ENCODE results near the gene ZBTB46.

ZBTB46 gene

DNA sequence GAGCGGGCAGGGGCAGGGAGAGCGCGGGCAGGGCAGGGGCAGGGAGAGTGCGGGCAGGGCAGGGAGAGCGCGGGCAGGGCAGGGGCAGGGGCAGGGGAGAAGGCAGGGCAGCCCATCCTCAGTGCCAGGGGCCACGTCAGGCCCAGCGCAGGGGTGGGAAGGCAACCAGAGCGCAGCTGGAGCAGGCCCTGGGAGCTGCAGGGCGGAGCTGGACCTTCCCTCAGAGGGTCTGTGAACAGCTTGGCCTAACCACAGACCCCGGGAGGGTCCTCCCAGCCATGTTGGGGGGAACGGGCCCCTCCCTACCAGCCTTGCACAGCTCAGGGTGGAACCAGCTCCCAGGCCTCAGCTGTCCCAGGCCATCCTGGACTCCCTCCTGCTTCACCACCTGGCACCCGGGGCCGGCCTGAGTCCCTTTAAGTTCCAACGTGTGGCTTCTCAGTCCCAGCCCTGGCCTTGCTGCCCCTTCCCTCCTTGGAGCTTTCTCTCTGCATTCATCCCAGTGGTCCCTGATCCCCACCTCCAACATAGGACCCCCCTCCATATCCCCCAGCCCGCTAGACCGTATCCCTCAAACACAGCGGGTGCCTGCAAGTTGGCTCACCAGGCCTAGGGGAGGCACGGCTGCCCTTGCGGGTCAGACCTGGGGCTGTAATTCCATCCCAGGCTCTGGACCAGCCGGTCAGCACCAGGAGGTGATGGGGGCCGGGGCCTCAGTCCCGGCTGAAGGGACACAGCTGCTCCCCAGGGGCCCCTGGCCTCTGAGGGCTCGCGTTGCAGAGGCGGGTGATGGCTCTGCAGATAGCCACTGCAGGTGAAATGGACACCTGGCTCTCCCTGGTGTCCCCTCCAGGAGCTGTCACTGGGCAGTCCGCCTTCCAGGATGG is 5.6 kb upstream of the ZBTB46 start:
- no peak for DNase-seq

DNA sequence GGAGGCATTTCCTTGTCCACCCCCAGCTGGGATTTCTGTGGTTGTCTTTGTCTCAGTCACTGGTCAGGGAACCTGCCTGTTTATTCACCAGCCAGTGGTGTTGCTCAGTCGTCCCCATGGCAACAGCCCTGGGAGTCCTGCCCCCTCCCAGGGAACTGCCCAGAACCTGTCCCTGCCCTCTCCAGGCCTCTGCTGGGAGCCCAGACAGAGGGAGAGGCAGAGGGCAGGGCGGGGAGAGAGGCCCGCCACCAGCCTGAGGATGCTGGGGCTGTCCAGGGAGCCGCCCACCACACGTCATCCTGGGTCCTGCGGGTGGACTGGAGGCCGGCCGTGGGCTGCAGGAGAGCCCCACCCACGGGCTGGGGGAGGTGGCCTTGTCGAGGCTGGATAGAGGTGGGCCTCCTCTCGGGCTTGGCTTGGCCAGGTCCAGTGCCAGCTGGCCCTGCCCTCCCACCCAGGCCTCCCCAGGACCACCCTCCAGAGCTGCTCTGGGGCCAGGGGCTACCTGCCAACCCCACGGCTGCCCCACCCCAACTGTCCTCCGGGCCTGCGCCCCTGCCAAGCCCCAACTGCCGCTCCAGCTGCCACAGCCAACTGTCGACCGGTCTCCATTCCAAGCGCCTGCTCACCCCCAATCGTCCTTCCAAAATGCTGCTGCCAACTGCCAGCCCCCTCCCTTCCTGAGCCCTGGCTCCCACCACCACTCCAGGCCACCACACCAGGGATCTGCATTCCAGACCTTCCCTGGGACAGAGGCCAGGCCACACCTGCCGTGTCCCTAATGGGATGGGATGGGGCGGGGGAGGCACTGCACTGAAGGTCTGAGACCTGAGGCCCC is 4.2 kb upstream of the ZBTB46 start:
- DNase-seq = peak; percentile 92

DNA sequence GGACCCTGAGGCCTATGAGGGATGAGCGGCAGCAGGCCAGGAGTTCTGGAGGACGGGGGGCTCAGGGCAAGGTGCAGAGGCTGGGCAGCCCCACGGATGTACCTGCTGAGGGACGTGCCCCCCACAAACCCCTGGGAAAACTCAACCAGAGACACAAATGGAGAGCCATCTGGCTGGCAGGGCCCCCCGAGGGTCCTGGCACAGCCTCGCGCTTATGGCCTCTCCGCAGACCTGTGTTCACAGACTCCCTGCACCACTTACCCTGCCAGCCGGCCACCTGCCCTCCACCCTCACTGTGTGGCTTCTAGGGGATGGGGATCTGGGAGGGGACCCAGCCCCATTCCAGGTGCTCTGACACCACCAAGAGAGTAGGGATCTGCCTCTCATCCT is 3.4 kb upstream of the ZBTB46 start:
- DNase-seq = no peak

DNA sequence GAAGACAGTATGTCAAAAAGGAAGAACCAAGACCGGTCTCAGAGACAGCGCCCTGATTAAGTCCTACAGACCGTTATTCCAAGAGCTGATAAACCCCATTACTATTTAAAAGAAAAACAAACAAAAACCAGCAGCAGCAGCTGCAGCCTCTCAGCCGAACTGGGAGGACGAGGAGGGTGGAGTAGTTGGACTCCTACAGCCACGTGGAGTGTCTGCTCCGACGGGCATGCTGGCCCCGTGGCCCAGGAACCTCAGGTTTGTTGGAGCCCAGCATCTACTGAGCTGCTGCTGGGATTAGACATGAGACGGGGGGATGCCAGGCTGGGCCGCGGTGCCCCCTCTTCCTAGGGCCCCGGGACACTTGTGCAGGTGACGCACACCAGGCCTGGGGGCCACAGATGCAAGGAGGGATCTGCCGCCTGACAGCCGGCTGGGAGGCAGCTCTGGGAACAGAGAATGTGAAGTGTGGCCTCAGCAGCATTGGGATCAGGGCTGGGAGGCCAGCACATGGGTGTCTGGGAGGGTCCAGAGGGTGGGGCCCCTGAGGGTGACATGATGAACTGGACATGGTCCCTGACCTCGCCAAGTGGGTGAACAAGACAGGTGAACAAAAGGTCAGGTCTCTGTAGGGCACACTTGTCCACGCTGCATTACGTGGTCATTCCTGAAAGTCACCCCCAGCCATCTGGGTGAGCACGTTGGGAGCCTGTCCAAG is 2.9 kb upstream of the ZBTB46 start:
- DNase-seq = no peak

DNA sequence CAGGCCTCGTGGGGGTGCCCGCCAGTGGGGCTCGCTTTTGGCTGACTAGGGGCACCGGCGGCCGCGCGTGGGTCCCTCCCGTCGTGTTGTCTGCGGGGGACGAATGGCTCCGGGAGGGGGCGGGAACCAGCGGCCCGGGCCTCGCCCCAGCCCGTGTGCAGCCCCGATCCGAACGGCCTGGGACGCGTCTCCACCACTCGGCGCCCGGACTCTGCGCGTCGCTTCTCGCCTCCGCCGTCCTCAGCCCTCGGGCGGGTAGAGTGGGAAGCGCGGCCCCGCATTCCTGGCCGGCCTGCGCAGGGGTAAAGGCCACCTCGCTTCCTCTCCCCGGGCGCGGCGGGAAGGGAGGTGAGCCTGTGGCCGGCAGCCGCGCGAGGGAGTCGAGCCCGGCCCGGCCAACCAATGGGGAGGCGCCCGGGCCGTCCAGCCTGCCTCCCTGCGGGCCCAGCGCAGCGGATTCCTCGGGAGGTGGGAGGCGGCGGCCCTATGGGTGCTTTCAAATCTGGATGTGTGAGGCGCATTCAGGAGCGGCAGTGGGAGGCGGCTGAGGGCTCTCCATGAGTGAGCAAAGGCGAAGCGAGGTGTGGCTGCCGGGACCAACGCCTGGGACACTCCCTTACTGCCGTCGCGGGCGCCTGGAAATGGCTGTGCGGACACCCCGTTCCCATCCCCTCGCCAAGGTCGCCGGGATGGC is 1.1 kb upstream of the ZBTB46 start:
- DNase-seq = no peak

DNA sequence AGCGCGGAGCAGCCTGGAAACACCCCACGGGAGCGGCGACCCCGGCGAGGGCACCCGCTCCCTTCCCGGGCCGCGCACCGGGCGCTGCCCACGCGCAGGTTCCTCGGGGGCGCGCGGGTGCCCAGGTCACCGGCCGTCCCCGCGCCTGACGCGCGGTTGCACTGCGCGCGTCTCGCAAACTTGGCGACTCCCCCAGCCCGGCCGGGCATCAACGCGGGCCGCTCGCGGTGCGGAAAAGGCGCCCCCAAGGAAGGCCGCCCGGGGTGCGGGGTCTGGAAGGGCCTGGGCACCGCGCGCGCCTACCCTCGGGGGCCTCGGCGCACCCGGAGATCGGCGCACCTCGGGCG is 555 bp upstream of the ZBTB46 start:
- no peak for DNase-seq

DNA sequence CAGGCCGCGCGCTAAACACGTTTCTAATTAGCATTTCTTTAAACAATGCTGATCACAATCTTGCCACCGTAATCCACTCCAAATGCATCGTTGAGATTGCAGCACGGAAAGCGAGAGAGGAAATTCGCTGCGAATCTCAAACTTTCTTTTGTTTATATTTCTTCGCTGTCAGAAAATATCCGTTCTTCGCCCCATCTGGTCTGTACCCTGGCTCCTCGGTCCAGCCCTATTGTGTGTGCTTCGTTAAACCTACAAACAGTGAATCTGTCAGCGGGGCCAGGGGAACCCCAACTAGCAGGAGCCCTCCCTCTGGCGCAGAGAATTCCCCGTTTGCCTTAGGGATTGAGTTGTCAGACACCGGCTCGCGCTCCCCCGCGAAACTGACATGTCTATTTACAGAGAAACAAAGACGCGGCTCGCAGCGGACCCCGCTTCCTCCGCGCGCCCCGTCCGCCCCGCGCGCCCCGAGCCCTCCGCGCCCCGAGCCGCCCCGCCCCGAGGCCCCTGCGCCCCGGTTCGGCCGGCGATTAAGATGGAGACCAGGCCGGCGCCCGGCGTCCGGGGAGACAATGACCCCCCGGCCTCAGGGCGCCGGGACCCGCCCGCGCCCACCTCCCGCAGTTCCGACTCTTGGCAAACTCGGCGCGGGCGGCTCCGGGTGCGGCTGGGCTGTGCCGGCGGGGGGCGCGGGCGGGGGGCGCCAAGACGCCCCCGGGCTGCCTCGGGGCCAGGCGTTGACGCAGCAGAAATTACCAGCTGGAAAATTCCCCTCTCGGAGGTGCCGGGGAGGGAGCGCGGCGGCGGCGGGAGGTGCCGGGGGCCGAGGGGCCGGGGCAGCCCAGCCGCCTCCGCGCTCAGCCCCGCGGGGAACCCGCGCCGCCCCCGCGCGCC is 874 bp downstream of the ZBTB46 start:
- DNase-seq = no peak

DNA sequence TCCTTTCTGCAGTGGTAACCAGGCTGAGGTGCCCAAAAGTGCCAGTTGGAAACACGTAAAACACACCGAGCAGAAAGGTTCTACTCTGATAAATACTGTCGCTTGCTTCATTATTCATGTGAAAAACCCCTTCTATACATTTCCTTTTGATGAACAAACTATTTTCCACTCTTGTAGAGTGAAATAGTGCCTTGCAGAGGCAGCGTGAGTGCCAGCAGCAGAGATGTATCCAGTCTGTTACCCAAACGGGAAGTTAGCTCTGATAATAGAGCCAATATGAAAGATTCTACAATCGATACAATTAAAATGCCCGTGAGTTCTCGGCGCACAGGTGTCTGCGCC is 1.5 kb downstream of the ZBTB46 start:
- DNase-seq = no peak

DNA sequence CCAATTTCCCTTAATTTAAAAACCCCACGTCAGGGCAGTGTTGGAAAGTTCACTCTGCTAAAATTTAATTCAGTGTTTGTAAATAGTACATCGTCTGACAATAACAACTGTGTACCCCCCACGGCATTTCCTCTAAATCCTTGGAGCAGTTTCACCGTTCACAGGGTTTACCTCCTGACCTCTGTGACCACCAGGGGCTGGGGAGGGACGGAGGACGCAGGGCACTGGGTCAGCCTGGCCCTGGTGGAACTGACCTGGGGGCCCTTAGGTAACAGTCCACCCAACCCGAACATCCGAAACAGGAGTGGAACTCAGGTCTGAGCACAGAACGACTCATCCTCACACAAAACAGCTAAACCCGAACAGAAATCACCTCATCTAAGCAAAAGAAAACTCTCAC is 2.1 kb downstream of the ZBTB46 start:
- no peak for DNase-seq

DNA sequence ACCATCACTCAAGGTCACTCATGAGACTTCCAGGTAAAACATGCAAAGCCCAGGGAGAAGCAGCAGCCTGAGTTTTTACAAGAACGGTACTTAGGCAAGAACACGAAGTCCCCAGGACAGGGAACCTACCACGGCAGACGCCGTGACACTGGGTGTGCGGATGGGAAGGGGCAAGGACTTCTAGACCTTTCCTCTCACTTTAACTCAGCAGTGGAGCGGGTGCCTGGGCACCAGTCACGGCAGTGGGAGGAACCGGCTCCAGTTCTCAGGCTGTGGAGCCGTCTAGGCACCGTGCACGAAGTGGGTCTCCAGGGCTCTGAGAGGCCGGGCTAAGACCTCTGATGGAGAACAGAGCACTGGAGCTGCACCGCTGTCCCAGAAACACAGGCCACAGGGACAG is 2.5 kb downstream of the ZBTB46 start:
- no peak for DNase-seq

DNA sequence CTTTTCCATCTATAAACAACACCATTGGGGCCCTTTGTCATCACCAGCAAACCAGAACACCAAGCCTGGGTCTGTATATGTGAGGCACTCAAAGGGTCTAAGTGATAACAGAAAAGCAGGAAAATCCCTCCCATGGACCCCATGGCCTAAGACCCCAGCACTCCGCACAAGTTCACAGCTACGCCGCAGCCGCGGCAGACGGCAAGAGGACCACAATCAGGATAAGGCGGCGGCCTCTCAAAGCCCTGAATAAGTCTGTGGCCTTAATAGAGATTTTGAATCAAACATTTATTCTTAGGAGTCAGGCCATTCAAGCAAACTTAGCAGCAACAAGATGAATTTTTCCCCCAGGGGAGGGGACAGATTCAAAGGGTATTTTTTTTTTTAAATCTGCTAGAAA is 2.9 kb downstream of the ZBTB46 start:
- DNase-seq = no peak

DNA sequence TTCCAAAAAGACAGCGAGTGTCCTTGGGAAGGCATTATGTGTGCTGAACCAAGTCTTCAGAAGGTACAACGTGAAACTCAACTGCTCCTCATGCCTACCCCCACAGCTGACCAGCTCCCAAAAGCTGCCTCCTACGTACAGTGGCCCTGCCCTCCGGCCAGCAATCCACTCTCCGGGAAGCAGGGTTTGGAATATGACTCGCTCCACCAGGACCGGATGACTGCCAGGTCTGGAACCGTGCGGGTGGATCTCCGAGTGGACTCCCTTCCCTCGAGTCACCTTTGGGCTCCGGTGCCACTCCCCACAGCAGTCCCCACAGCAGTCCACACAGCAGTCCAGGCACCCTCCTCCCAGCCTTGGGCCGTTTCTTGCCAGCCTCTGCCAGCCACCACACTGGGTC is 4.3 kb downstream of the ZBTB46 start:
- no peak for DNase-seq

DNA sequence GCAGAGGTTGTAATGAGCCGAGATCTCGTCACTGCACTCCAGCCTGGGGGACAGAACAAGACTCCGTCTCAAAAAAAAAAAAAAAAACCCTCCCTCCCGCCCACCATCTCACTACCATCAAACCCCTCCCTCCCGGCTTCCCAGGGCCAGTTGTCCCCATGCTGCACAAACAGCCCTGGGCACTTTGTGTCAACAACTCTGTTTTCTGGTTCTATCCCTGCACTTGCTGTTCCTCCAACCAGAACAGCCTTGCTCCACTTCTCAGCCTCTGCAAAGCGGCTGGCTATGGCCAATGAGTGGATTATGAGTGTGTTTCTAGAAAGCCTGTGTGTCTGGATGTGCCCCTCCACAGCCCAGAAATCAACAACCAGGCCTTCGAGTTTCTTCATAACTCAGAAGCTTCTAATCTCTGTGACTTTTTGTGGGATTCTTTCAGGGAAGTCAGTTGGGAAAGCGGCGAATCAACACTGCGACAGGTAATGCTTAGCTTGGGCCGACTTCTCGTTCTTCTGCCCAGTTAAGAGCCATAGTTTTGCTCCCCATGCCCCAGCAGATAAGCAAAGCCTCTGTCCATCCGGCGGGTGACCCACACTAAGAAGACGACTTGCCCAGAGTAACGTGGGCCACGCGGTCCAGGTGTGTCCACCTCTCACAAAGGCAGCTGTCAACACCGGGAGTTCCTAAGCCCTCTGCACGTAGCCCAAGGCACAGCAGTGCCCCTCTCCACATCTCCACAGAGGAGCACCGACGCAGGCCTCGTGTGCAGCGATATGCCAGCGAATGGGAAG is 5.5 kb downstream of the ZBTB46 start:
- DNase-seq = no peak

DNA sequence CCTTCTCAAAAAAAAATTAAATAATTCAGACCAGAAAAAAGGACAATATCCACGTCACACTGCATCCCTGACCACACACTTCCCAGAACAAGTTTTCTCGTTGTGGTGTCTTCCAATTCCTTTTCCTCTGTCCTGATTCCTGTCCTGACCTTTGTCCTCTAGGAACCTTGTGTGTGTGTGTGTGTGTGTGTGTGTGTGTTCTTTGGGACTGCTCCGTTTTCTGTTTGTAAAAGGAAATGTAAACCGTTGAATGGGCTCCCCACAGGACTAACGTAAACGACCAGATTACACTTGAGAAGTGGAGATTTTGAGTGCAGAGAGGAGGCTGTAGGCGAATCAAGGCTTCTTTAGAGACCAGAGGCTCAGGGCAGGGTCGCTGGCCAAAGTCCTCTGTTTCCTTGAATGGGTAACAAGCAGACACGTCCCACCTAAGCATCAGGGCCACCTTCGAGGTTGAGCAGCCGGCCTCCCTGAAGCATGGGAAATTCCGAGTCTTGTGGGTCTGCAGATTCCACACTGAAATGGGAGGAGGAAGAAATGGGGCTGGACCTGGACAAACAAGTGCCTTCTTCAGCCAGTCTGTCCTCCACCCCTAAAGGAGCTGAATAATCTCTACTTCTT is 7.3 kb downstream of the ZBTB46 start:
- no peak for DNase-seq

DNA sequence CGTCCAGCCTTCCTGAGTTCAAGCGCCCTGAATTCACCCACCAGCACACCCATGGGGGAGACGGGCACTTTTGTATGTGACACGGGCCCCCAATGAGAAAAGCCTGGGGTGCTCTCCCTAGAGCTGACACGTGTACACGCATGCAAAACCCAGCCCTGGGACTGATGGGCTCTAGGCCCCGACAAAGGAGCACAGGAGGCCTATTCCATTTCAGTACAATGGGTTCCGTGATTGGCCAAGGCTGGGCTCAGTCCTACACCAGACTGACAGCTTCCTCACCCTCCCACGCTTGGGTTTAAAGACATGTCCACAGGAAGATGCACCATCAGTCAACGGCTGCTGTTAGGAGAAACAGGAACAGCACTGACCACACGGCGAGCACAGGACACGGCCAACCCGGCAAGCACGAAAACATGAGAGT is 8.8 kb downstream of the ZBTB46 start:
- no peak for DNase-seq

DNA sequence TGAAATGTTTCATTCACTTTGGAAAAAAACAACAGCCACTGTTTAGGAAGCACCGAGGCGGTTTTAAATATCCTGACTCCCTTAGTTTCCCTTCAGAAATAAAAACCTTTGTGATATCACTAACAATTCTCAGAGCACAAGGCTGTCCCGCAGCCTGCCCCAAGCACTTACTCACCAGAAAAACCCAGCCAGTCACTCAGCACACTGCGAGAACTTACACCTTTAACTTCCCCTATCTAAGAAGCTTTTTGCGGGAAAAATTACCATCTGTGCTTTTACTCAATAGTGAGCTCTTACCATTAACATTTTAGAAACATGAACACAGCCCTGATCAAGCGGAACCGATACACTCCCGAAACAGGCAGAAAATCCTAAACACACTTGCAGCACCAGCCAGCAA is 9.3 kb downstream of the ZBTB46 start:
- no peak for DNase-seq

DNA sequence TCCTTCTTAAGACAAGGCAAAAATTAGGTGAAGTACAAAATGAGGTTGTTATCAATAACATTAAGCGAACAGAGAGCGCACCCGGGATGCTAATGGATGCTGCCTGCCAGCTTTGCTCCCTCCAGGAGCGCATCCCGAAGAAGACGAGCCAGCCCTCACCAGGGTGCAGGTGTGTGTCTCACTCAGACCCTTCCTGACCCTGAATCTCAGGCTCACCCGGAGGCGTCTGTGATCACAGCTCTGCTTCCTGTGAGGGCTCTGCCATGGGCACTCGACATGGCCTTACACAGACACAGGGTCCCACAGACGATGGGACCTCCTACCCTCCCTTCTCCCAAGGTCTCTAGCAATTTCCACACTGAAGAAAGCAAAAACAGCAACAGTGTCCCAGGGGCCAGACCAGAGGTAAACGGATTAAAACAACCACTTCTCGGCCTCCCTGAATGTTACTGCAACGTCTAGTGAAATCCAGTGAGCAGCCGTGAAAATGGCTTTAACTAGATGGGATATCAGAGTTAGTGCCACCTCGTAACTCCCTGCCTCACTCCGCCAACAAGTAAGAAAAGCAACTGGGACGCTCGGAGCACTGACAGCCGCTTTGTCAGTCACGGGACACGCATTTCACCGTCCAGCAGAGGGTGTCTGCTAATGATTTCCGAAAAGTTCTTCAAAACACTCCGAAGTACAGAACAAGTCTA is 11.7 kb downstream of the ZBTB46 start:
- DNase-seq = no peak

DNA sequence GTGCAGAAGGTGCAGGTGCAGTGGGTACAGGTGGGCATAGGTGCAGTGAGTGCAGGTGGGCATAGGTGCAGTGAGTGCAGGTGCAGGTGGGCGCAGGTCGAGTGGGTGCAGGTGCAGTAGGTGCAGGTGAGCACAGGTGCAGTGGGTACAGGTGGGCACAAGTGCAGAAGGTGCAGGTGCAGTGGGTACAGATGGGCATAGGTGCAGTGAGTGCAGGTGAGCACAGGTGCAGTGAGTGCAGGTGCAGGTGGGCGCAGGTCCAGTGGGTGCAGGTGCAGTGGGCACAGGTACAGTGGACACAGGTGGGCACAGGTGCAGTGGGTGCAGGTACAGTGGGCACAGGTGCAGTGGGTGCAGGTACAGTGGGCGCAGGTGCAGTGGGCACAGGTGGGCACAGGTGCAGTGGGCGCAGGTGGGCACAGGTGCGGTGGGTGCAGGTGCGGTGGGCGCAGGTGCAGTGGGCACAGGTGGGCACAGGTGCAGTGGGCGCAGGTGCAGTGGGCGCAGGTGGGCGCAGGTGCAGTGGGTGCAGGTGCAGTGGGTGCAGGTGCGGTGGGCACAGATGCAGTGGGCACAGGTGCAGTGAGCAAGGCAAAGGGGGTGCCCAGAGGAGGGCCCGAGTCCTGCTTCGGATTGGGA is 15.3 kb downstream of the ZBTB46 start:
- no peak for DNase-seq

DNA sequence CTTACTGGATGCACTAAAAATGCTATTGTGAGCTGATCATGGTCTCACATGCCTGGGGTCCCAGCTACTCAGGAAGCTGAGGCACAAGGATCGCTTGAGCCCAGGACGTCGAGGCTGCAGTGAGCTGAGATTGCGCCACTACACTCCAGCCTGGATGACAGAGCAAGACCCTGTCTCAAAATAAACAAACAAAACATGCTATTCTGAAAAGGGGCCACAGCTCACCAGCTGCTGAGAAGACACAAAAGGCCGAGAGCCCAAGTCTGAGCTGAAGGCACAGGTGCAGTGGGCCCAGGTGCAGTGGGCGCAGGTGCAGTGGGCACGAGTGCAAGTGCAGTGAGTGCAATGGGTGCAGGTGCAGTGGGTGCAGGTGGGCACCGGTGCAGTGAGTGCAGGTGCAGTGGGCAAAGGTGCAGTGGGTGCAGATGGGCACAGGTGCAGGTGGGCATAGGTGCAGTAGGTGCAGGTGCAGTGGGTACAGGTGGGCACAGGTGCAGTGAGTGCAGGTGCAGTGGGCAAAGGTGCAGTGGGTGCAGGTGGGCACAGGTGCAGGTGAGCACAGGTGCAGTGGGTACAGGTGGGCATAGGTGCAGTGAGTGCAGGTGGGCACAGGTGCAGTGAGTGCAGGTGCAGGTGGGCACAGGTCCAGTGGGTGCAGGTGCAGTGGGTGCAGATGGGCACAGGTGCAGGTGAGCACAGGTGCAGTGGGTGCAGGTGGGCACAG is 16.0 kb downstream of the ZBTB46 start:
- DNase-seq = no peak
